HG02610 (cell line): ENCODE measurements around the gene EYS.
"Not testable (repeated sequence)": the region's sequence is repeated elsewhere in the genome, so short reads cannot be mapped to it uniquely, and the experiment has no call there.

Source experiments
- ATAC-seq: cut with Tn5 transposase; IDR thresholded peaks from one replicate; pipeline ENCODE4 v1.9.1; 2021; ENCODE audit warnings: mild to moderate bottlenecking, moderate library complexity; ENCODE audit not compliant: unreplicated experiment

The EYS gene

DNA sequence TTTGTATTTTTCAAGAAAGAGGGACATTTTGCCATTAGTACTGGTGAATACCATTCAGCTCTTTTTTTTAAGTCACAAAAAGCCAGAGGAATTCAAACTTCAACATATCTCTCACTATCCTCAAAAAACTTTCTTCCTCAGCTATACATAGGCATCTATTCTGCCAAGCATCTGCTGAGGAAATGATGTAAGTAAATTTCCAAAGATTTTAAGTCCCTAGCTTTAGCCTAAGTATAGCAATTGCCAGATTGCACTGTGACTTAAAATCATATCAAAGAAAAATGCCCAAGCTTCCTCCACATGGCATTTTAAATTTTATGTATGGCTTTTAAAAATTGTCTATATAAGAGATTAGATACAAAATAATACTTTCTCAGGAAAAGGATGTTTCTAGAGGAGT is 237.4 kb downstream of the EYS start:
- ATAC-seq = no peak

DNA sequence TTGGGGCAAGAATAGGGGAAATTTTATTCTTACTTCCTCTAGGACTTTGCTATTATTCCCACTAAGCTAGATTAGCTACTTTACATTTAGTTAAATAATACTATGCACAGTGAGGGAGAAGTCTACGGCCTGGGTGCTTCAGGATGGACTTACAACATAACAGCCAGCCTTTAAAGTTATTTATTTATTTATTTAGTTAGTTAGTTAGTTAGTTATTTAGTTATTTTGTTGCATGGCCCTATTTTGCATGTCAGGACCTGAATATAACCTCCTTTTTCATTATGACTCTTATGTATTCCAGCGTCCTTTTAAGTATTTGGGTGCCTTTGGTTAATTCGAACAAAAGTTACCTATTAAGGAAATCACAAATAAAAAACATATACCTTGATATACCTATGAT is 238.7 kb downstream of the EYS start:
- no peak for ATAC-seq

DNA sequence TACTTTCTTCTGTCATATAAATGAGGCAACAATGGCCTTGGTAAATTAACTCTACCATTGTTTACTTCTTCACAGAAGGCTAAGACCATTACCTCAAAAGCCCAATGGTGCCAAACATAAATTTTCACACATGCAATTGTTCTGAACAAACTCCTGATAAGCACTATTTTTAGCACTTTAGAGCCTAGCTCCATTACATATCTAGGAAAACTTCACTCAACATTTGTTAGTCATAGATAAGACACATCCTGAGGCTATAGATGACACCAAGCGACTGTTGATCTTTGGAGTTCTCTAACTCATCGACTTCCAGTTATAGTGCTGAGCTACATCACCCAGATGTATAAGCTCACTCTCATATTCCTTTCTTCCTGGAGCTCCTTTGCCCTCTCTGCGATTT is 245.9 kb downstream of the EYS start:
- no peak for ATAC-seq

DNA sequence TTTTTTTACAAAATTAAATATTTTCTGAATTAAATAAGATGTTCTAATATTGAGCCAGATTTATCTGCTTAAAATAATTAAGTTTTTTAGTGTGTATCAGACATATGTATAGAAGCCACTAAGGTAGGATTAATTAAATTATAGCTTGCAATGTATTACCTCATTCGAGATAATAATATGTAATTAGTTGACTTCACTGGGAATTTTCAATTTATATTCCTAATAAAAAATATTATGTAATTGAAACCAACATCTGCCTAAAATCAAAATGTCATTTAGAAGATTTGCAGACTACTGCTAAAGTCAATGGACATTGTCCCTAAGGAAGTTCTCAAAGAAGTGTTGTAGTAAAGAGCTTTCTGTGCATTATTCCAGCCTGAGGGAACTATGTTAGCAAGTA is 254.7 kb downstream of the EYS start:
- no peak for ATAC-seq

DNA sequence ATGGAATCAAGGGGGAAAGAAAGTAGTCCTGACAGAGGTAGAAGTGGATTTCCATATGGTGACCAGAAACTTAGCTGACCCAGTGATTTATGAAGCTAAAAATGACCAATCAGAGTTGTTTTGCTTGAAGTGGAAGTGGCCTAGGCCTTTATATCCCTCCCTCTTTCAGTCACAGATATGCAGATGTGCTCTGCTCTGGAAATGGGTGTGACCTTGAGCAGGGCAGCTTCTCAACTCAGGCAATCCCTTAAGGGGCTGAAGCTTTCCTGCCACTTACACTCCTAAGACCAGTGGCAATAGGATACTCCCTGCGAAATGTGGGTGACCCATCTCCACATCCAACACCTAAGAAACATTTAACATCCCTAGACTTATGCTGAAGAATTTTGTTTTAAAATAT is 256.6 kb downstream of the EYS start:
- no peak for ATAC-seq

DNA sequence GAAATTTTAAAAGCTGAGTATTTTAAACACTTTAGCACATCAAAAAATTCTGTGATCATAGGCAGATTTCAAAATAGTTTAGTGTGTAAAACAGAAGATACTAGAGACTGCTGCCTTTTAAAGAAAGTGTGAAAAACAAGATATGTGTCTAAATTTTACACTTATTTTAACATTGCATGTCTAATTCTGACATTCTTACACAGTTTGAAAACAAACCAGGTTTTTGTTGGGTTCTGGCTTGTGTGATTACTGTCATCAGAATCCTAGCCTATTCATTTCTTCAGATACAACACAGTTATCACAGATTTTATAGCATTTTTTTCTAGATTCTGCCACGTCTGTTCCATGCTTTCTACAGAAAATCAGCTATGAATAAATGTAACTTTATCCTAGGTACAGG is 257.1 kb downstream of the EYS start:
- ATAC-seq = no peak

DNA sequence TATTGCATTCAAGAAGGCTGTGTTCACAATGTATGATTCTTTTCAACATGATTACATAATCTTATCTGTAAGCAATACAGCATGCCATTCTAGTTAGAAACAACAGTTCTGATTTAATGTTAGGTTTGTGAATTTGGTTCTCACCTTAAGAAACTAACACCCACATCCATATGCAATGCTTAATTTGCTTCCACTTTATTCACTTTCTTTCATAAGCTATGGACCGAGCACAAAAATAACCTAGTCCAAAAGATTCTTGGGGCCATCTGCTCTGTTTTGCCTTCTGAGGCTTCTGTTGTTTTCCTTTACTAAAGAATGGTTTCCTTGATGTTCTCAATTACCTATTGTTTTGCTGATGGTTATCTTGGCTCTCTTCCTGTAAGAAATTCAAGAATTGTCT is 258.2 kb downstream of the EYS start:
- no peak for ATAC-seq

DNA sequence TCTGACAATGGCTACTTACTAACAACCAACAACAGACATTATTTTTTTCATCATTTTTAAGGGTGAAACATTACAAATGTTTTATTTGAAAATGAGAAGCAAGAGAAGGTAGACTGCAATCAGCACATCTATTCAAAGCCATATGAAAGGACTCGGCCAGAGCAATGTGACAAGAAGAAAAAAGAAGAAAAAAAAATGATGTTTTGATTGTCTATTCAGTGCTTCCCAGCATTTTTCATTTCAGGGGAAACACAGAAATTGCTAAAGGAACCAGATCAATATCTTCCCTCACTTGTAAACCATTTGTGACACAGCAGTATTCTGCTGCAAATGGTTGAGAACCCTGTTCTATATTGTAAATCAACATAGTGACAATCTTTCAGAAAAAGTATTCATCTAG is 270.7 kb downstream of the EYS start:
- ATAC-seq = no peak

DNA sequence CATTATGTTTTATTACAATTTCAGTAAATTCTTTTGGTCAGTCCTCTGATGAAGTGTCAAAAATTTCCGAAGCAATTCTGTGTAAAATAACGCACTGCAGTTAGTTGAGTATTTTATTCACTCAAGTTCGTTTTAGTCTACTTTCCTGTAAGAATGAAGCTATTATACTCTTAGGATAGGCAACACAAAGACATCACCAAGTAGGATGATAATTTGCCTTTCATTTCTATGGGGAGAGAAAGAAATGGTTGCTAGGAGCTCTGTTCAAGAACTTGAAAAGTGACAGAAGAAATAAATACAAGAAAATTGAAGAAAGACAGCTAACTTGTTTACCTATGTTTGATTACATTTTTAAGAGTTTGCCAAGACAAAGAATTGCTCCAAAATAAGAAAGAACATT is 290.4 kb downstream of the EYS start:
- ATAC-seq = no peak

DNA sequence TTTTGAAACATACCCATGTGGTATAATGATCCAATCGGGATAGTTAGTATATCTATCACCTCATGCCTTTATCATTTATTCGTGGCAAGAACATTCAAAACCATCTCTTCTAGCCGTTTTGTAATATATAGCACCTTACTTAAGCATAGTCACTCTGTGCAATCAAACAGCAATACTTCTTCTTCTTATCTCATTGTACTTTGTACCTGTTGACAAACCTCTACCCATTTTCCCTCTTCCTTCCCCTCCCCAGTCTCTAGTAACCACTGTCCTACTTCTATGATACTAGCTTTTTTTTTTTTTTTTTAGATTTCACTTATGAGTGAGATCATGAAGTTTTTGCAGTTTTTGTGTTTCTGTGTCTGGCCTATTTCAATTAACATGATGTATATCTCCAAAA is 296.7 kb downstream of the EYS start:
- no peak for ATAC-seq

DNA sequence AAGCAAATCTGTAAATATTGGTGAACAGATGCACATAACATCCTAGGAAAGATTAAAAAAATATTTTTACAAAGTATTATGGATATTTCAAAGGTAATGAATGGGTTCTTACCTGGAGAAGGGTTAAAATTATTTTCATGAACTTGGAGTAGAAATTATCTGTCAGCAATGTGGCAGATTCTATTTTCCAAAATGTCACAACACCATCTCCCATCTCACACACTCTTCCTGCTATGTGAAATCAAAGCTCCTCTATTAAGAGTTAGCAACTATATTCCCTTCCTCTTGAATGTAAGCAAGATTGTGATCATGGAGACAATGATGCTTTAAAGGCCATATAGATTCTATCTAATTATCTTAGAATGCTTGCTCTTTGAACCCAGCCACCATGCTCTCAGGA is 304.5 kb downstream of the EYS start:
- no peak for ATAC-seq

DNA sequence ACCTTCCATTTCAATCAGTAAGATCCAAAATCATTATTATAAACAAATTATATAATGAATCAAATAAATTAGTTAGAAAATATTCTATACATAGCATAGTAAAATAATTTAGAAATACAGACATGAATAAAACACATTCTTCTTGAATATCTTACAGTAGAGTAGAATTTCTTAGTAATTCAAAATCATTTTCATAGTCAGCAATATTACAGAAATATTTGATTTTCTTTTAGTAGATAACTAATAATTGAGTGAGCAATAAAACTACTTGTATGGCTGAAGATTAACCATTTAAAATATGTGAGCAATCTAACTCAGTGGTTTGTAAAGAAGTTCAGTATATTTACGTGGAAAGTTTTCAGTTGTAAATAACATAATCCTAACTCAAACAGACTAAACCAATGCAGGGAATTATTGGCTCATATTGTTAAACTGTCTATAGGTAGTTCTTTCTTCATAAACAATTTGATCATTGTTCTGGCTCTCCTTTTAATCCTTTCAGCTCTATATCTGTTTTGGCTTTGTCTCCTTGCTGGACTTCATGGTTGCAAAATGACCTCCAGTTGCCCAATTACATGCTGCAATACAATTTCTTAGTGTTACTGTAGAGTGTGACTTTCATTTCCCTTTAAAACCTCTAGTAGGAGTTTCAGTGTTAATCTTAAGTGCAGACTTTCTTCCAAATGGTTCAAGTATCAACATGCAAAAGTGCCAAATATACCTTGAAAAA is 307.5 kb downstream of the EYS start:
- ATAC-seq = no peak

DNA sequence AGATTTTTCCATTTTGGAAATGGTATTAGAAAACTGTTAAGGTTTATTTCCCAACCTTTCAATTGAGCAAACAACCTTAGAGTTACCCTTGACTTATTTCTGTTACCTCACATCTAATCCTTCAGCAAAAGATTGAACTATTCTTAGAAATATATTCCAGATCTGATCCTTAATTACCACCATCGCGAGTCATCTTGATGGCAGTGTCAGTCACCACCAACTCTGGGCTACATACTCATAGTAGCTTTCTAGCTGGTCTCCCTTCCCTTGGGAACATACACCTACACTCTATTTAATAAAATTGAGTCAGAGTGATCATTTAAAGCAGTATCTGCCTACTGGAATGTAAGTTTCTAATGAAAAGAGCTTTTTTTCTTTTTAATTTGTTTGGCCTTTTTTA is 308.2 kb downstream of the EYS start:
- no peak for ATAC-seq

DNA sequence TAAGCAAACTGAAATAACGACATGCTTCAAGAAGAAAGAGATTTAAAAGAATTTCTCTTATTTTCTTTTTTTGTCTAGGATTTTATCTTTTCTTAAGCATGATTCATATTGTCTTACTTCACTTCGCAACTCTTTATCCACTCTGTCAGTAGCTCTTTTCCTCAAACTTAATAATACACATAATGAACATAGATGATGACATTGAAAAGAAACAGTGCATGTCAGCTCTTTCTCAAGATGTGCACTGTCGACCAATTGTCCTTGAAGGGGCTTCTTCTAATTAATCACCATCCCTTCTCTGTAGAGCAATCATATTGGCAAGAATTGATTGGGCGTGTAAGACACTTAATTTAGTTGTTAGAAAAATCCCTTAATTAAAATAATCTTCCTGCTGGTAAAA is 356.5 kb downstream of the EYS start:
- ATAC-seq = no peak

DNA sequence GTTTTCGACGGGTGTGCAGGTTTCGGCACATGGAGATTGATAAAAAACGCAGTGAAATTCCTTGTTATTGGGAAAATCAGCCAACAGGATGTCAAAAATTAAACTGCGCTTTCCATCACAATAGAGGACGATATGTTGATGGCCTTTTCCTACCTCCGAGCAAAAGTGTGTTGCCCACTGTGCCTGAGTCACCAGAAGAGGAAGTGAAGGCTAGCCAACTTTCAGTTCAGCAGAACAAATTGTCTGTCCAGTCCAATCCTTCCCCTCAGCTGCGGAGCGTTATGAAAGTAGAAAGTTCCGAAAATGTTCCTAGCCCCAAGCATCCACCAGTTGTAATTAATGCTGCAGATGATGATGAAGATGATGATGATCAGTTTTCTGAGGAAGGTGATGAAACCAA is 404.4 kb downstream of the EYS start:
- not testable (repeated sequence) for ATAC-seq

DNA sequence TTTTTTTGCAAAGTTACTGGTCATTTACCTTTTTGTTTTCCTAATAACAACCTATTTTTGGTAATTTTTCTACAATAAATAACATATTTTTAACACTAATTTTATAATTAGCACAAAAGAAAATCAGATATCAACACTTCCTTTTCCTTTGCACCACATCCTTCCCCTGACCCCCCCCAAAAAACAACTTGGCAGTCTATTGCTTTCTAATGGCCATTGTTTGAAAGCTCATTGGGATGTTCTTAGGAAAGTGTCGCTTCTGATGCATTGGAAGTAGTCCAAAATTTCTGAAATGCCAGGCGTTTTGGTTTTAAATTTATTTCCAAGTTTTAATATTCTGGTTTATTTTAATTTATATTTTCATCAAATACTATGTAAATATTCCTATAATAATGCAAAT is 407.8 kb downstream of the EYS start:
- ATAC-seq = no peak

DNA sequence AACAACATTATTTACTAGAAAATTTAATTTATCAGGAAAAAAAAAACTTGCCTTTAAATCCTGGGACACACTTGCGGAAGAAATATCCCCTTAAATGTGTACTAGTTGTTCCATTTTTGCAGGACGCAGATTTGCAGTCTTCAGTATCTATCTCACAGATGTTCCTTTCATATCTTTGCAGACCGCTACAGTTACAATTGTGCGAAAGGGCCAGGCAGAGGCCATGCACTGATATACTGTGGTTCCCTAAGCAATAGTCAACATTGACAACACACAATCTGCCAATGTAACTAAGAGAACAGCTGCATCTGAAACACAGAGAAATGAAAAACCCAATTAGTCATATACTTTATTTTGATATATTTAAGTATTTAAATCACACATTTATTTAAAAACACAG is 411.2 kb downstream of the EYS start:
- no peak for ATAC-seq

DNA sequence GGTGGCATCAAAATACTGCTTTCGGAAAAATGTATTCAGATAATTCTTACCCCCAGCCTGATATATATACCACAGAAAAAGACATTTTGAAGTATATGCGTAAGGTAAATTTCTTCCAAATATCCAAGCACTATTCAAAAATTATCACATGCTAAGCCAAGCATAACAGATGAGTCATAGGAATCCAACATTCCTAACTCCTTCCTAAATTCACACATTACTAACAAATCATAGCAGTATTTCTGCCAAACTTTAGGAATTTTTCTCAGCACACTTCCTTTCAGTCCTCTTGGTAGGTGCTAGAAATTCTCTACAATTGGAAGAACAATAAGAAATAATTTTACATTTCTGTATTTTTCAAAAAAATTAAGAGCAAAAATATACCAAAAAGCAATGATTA is 417.5 kb downstream of the EYS start:
- no peak for ATAC-seq

DNA sequence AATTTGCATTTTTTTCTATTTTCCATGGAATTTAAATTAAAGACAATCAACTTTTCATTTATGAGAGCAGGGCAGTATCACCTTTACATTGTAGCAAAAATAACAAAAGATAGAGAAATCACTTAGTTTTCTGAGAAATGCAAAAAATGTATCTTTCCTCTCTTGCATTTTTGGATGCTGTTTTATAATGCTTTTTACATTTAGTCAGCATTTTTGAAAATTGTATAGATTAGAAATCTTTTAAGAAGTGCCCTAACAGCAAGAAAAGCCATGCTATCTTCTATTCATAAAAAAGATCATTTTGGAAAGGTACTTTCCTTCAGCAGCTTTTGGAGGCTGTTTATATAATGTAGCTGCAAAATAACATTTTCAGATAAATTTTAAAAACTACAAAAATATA is 421.8 kb downstream of the EYS start:
- no peak for ATAC-seq

DNA sequence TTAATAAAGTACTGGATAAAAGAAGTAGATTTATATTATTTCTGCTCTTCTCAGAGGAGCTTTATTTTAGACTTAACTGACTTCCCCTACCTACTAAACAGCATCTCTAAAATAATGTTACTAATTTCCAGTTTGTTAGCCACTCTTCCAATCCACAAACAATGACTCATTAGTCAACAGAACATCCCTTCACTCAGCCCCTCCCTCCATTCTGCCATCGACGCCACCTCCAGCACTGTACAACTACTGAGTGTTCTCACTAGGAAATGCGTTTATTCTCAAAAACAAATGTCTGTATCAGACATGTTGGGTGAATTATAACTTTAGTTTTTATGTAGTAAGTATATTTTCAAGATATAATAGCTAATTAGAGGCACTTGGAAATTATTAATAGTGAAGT is 427.0 kb downstream of the EYS start:
- ATAC-seq = no peak

DNA sequence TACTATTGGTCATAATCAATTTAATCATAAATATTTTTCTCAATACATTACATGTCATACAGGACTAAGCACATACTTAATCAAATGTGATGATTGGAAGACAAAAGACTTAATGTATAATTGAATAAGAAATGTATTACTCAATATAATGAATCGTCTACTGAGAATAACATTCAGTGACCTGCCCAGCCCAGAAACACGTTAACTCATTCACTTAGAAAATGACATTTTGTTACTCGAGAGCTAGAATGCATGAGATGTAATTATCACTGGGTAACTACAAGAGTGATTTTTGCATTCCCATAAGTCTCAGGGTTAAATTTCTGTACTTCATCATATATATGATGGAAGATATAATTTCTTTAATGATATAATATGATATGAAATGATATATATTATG is 444.8 kb downstream of the EYS start:
- ATAC-seq = no peak

DNA sequence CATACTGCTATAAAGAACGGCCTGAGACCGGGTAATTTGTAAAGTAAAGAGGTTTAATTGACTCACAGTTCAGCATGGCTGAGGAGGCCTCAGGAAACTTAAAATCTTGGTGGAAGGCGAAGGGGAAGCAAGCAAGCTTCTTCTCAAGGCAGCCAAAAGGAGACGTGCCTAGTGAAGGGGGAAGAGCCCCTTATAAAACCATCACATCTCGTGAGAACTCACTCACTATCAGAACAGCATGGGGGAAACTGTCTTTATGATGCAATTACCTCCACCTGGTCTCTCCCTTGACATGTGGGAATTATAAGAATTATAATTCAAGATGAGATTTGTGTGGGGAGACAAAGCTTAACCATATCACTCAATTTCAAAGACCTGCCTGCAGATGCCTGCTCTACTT is 447.0 kb downstream of the EYS start:
- no peak for ATAC-seq

DNA sequence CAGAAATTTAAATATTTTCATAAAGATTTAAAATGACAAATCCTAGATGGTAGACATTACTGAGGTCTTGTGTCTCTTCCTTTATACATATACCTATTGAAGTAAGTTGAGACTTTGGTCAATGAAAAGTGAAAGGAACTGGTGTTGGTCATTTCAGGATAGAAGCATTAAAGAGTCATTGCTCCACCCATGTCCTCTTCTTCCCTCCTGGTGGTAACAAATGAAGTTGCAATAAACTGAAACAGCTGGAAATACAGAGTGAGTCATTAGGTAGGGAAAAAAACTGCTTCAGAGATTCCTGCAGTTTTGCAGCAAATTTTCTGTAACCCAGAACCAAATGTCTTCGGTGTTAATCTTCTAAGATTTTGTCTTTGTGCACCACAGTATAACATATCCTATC is 448.0 kb downstream of the EYS start:
- no peak for ATAC-seq

DNA sequence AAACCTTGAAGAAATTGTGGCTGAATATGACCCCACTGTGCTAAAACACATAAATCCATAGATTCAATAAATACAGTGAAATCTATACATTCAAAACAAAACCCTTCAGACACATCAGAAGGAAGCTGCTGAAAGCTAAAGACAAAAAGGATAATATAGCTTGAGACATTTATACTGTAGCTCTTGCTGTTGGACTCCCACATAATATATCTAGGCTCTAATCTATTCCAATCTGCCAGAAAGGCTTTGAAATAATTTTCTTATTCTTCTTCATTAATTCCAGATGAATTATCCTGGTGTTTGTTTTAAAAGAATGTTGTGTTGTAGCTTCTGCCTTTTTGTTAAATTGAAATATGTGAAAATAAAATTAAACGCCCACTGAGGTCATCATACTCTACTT is 454.0 kb downstream of the EYS start:
- ATAC-seq = no peak
